OCI-LY3 (cell line): Measurements from ENCODE around the gene RBCK1.

ENCODE experiments used
- CTCF ChIP-seq: fragments of 200-600, 300-600 bp; sonication (generic); IDR thresholded peaks from 2 replicates; pipeline ENCODE4 v1.5.1; 2014; ENCODE audit warnings: antibody characterized with exemption, low read length, low read depth
- EZH2phosphoT487 ChIP-seq: fragments of 200-600 bp; shearing (Covaris generic); IDR thresholded peaks from 2 replicates; pipeline ENCODE4 v1.6.1; 2018; ENCODE audit warnings: antibody characterized with exemption, mixed run types, low read depth

- TF ChIP-seq CTCF (no peak), EZH2phosphoT487 (no peak)
Measured at GRCh38 chr20:427401-427800, 19.3 kb downstream of the RBCK1 start.
